Osteocyte (in vitro differentiated cells): ENCODE measurements around the gene ZNRD2. TPM values are rescaled to one million over a fixed set of nuclear protein-coding genes. Genes with fewer than 3 reads are reported as not detected.

Experiments
- DNase-seq: peaks from one replicate; pipeline ENCODE4 v3.0.0; 2021; ENCODE audit warnings: mixed read lengths; ENCODE audit not compliant: unreplicated experiment; ENCODE audit errors: extremely low spot score
- H3K27ac Mint-ChIP-seq: one replicate; pipeline ENCODE4 v1.8.0; 2021; ENCODE audit warnings: mild to moderate bottlenecking, mixed read lengths; ENCODE audit not compliant: unreplicated experiment
- H3K27me3 Mint-ChIP-seq: one replicate; pipeline ENCODE4 v1.8.0; 2021; ENCODE audit warnings: mixed read lengths; ENCODE audit not compliant: unreplicated experiment
- H3K36me3 Mint-ChIP-seq: one replicate; pipeline ENCODE4 v1.8.0; 2021; ENCODE audit warnings: mixed read lengths; ENCODE audit not compliant: unreplicated experiment
- H3K4me1 Mint-ChIP-seq: one replicate; pipeline ENCODE4 v1.8.0; 2021; ENCODE audit warnings: mixed read lengths; ENCODE audit not compliant: unreplicated experiment
- H3K4me3 Mint-ChIP-seq: one replicate; pipeline ENCODE4 v1.8.0; 2021; ENCODE audit warnings: mild to moderate bottlenecking, moderate library complexity, mixed read lengths; ENCODE audit not compliant: unreplicated experiment
- H3K9me3 Mint-ChIP-seq: one replicate; pipeline ENCODE4 v1.8.0; 2021; ENCODE audit warnings: mixed read lengths; ENCODE audit not compliant: unreplicated experiment
- CTCF ChIP-seq: fragments of 200-600 bp; sonication (generic); IDR thresholded peaks from 2 replicates; pipeline ENCODE4 v1.5.0; 2021; ENCODE audit warnings: antibody characterized with exemption, mild to moderate bottlenecking, moderate library complexity
- total RNA-seq: library from RNA; stranded (reverse); gene quantifications from 2 replicates; pipeline ENCODE4 v1.2.1, GENCODE V29; 2021

The ZNRD2 gene
- total RNA-seq, 1 donor from 2014 or later: 31.3 TPM

GRCh38 chr11:65575568-65576231 is 5.4 kb downstream of the ZNRD2 start, which contains the start of gene EHBP1L1:
EHBP1L1 (plus strand) TSS chr11:65576053; CDS start chr11:65576303, 250 bp downstream.
- Mint-ChIP-seq H3K27ac (peak within 1 kb of the TSS; percentile 89), H3K4me1 (peaks cover 58% of the 10 kb centered on the region), H3K4me3 (peak within 1 kb of the TSS; percentile 73), H3K36me3 (peaks cover 4% of the 10 kb centered on the region), H3K9me3 (no peaks in the 10 kb centered on the region), H3K27me3 (no peaks in the 10 kb centered on the region)
- TF ChIP-seq CTCF: no peak
- peak; percentile 86 for DNase-seq

GRCh38 chr11:65576232-65576866 is 6.1 kb downstream of the ZNRD2 start:
- no peak for DNase-seq
- no peaks in the 10 kb centered on the region for H3K9me3 Mint-ChIP-seq
- H3K36me3 Mint-ChIP-seq: peaks cover 4% of the 10 kb centered on the region
- peaks cover 54% of the 10 kb centered on the region for H3K4me1 Mint-ChIP-seq
- peak overlapping the region; percentile 70 for H3K4me3 Mint-ChIP-seq
- peak overlapping the region; percentile 89 for H3K27ac Mint-ChIP-seq
- H3K27me3 Mint-ChIP-seq: no peaks in the 10 kb centered on the region
- no peak for TF ChIP-seq CTCF

- Mint-ChIP-seq H3K4me1 (peaks cover 47% of the 10 kb centered on the region), H3K36me3 (peaks cover 4% of the 10 kb centered on the region), H3K4me3 (peak overlapping the region; percentile 70), H3K27ac (peak overlapping the region; percentile 89), H3K9me3 (no peaks in the 10 kb centered on the region), H3K27me3 (no peaks in the 10 kb centered on the region)
- no peak for TF ChIP-seq CTCF
- no peak for DNase-seq
These were observed 6.8 kb downstream of the ZNRD2 start for GRCh38 chr11:65576867-65577755.

- DNase-seq: no peak
- Mint-ChIP-seq H3K4me3 (peak overlapping the region; percentile 6), H3K36me3 (peaks cover 4% of the 10 kb centered on the region), H3K9me3 (no peaks in the 10 kb centered on the region), H3K4me1 (peaks cover 44% of the 10 kb centered on the region), H3K27me3 (no peaks in the 10 kb centered on the region), H3K27ac (peak overlapping the region; percentile 80)
- no peak for TF ChIP-seq CTCF
These were observed 7.5 kb downstream of the ZNRD2 start for GRCh38 chr11:65577756-65578109.
